ENCODE measurements around the gene PPP6R3.

GRCh38 chr11:68652683-68653156 is 192.2 kb downstream of the PPP6R3 start:
- TF ChIP-seq CTCF (conservative IDR thresholded peaks at IDR 0.05; ENCODE audit: low read depth, low read length) (no peak), EZH2 (IDR thresholded peaks at IDR 0.05; ENCODE audit: borderline replicate concordance, low read depth, low read length, poor library complexity, severe bottlenecking) (no peak)
